Smooth muscle cell (in vitro differentiated cells): ENCODE measurements around the gene NLRP6. TPM values are rescaled to one million over a fixed set of nuclear protein-coding genes. Genes with fewer than 3 reads are reported as not detected.

Experiments used
- DNase-seq: peaks from one replicate; lab custom pipeline; 2025; ENCODE audit not compliant: unreplicated experiment; lab: John Stamatoyannopoulos, UW
- H2AFZ ChIP-seq: fragments of 200-600 bp; sonication (generic); 2 replicates; pipeline ENCODE4 v1.6.0; 2016; ENCODE audit warnings: antibody characterized with exemption, low read depth, mild to moderate bottlenecking
- H3F3A ChIP-seq: fragments of 200-600 bp; sonication (generic); 2 replicates; pipeline ENCODE4 v1.6.0; 2017; ENCODE audit warnings: antibody characterized with exemption, low read depth
- H3K27ac ChIP-seq: fragments of 200-600 bp; sonication (generic); 2 replicates; pipeline ENCODE4 v1.5.1; 2016; ENCODE audit warnings: low read depth, mild to moderate bottlenecking
- H3K27me3 ChIP-seq: fragments of 200-600 bp; sonication (generic); 2 replicates; pipeline ENCODE4 v1.6.1; 2016; ENCODE audit warnings: low read depth, mild to moderate bottlenecking
- H3K36me3 ChIP-seq: fragments of 200-600 bp; sonication (generic); 2 replicates; pipeline ENCODE4 v1.5.1; 2016; ENCODE audit warnings: low read depth
- H3K4me1 ChIP-seq: fragments of 200-600 bp; sonication (generic); 2 replicates; pipeline ENCODE4 v1.5.1; 2016; ENCODE audit warnings: low read depth
- H3K4me2 ChIP-seq: fragments of 200-600 bp; sonication (generic); 2 replicates; pipeline ENCODE4 v1.6.0; 2016; ENCODE audit warnings: mild to moderate bottlenecking
- H3K4me3 ChIP-seq: fragments of 200-600 bp; sonication (generic); 2 replicates; pipeline ENCODE4 v1.5.1; 2016; ENCODE audit warnings: mild to moderate bottlenecking
- H3K79me2 ChIP-seq: fragments of 200-600 bp; sonication (generic); 2 replicates; pipeline ENCODE4 v1.6.0; 2016; ENCODE audit warnings: low read depth, mild to moderate bottlenecking
- H3K9ac ChIP-seq: fragments of 200-600 bp; sonication (generic); 2 replicates; pipeline ENCODE4 v1.6.0; 2016; ENCODE audit warnings: low read depth
- H3K9me3 ChIP-seq: fragments of 200-600 bp; sonication (generic); replicated peaks from 2 replicates; pipeline ENCODE4 v1.5.1; 2016; ENCODE audit warnings: low read depth
- H4K20me1 ChIP-seq: fragments of 200-600 bp; sonication (generic); 2 replicates; pipeline ENCODE4 v1.6.0; 2016; ENCODE audit warnings: low read depth
- CTCF ChIP-seq: fragments of 200-600 bp; sonication (generic); IDR thresholded peaks from 2 replicates; pipeline ENCODE4 v1.5.1; 2017; ENCODE audit warnings: borderline replicate concordance, mild to moderate bottlenecking, antibody characterized with exemption; ENCODE audit not compliant: insufficient read depth, poor library complexity, severe bottlenecking
- WGBS: methylation state at CpG from one replicate; pipeline ENCODE4 v1.1.7; 2016; ENCODE audit warnings: low lambda C conversion rate; 5-methylcytosine and 5-hydroxymethylcytosine counted together
- polyA plus RNA-seq: library from polyadenylated mRNA; unstranded; fragments of >200 nt; fragmentation: Nextera tagmentation; extraction: Ambion mirVana; gene quantifications from 2 replicates; pipeline ENCODE4 v1.2.1, GENCODE V29; 2016
- total RNA-seq: library from RNA; depleted of rRNA; stranded (reverse); fragments of >200 nt; gene quantifications from 2 replicates; pipeline ENCODE4 v1.2.3, GENCODE V29; 2014

The NLRP6 gene
- total and polyA plus RNA-seq, 2 experiments from 2014 or later: not detected

DNA sequence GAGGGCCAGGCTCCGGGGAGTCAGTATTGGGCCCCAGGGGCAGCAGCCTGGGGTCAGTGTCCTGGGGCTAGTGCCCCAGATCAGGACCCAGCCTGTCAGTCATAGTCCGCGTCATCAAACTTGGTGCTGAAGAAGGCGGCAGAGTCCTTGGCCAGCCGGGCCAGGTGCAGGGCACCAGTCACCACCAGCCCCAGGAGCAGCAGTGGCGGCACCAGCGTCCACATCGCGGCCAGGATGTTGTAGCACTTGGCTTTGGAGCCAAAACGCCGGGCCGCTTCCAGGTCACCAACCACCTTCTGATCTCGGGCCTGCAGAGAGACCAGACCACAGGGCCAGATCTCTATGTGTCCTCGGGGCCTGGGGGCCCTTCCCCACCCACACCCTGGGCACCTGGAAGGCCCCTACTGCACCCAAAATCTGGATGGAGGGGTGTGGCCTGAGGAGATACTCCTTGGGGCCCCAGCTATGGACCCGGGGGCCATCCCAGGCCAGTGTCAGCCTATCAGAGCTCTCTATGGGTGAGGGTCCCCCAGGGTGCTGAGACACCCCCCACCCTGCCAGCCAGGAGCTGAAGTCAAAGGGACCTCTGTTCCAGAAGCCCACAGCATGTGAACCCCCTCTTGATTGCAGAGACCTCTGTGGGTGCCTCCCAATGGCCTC, 20.3 kb downstream of the NLRP6 start:
- WGBS: 92% methylated on average over 14 of the region's 15 CpGs
- no peak for DNase-seq

DNA sequence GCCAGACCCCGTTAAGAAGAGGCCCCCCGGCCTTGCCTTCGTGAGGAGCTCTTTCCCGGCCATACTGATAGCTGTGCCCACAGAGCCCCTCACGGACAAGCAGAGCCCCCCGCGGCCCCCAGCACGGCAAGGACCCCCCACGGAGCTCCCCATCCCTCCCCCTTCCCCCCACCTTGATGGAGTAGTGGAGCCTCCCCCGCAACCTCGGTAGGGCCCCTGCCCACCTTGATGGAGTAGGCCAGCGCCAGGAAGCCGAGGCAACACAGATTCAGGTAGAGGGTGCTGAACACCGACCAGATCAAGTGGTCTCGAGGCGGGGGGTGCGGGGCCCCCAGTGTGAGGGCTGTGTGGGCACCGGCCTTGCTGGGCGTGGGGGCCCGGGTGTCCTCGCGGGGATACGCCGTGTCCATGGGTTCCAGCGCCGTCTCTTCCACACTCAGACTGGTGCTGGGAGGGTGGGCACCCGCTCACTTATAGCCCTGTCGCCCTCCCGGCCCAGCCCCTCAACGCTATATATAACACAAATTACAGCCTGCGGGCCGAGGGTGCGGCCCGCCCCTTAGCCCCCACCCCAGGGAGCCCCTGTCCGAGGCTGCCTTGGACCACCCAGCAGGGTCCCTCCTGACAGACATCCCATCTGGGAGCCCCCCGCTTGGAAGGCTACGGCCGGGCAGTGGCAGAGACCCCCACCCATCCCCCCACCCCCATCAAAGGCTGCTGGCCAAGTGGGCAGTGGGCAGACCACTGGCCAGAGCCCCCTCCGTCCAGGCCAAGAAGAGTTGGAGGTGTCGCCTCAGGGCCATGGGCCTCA, 21.1 kb downstream of the NLRP6 start, which contains the start of gene IFITM5:
Gene IFITM5 (minus strand): TSS at position 446 of the 811 bp plus-strand sequence. CDS start 36 bp downstream, at position 410.
- no peaks in the 10 kb centered on the region for H3K79me2 ChIP-seq
- no peak for DNase-seq
- H3K27me3 ChIP-seq: no peaks in the 10 kb centered on the region
- no peak within 1 kb of the TSS for H2AFZ ChIP-seq
- no peak for TF ChIP-seq CTCF
- no peak within 1 kb of the TSS for H3K27ac ChIP-seq
- no peak within 1 kb of the TSS for H3K9ac ChIP-seq
- no peaks in the 10 kb centered on the region for H3K36me3 ChIP-seq
- H3K4me3 ChIP-seq: no peak within 1 kb of the TSS
- no peaks in the 10 kb centered on the region for H4K20me1 ChIP-seq
- H3K9me3 ChIP-seq: no peaks in the 10 kb centered on the region
- 91% methylated on average over 33 of the region's 40 CpGs for WGBS
- no peaks in the 10 kb centered on the region for H3F3A ChIP-seq
- no peak within 1 kb of the TSS for H3K4me2 ChIP-seq
- H3K4me1 ChIP-seq: no peaks in the 10 kb centered on the region

More for the DNA sequence above, 20.3 kb downstream of the NLRP6 start:
- no peak overlapping the region for H3K27ac ChIP-seq
- TF ChIP-seq CTCF: no peak
- no peaks in the 10 kb centered on the region for H3K79me2 ChIP-seq
- no peaks in the 10 kb centered on the region for H4K20me1 ChIP-seq
- no peaks in the 10 kb centered on the region for H3K9me3 ChIP-seq
- H2AFZ ChIP-seq: no peak overlapping the region
- H3K4me3 ChIP-seq: no peak overlapping the region
- no peaks in the 10 kb centered on the region for H3F3A ChIP-seq
- H3K36me3 ChIP-seq: no peaks in the 10 kb centered on the region
- H3K4me2 ChIP-seq: no peak overlapping the region
- H3K4me1 ChIP-seq: no peaks in the 10 kb centered on the region
- H3K9ac ChIP-seq: no peak overlapping the region
- no peaks in the 10 kb centered on the region for H3K27me3 ChIP-seq

DNA sequence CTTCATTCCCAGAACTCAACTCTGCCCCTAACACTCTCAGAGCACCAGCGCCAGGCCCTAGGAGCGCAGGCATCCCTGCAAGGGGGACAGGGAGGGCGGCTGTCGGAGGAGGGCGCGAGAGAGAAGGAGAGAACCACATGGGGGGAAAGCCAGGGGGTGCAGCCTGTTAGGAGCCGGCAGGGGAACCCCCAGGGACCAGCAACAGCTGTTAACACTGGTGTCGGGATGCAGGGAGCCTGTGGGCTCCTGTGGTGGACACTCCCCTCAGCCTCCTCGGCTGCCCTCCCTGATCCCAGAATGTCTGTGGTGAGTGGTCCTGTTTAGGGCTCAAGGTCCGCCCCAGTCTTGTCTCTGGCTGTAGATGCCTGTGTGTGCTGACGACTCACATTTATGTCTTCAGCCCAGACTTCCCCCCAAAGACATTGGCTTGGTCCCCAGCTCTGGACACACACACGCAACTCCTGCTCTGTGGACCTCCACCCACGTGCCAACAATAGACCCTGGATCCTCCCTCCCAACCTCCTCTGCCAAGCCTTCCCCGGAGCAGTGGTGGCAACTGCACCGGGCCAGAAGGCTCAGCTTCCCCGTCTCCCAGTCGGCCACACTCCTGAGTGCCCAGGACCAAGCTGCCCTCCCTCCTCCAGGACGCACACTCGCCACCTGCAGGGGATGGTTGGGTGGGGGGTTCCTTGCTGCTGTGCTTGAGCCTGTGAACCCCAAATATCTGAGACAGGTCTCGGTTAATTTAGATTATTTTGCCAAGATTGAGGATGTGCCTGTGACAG, 21.9 kb downstream of the NLRP6 start:
- TF ChIP-seq CTCF: no peak
- H4K20me1 ChIP-seq: no peaks in the 10 kb centered on the region
- no peaks in the 10 kb centered on the region for H3K36me3 ChIP-seq
- no peak overlapping the region for H3K27ac ChIP-seq
- H3K79me2 ChIP-seq: no peaks in the 10 kb centered on the region
- no peak for DNase-seq
- H3F3A ChIP-seq: no peaks in the 10 kb centered on the region
- peaks cover 2% of the 10 kb centered on the region for H3K4me1 ChIP-seq
- no peak overlapping the region for H3K4me2 ChIP-seq
- H3K9me3 ChIP-seq: no peaks in the 10 kb centered on the region
- no peak overlapping the region for H3K4me3 ChIP-seq
- H2AFZ ChIP-seq: no peak overlapping the region
- H3K27me3 ChIP-seq: no peaks in the 10 kb centered on the region
- WGBS: 65% methylated on average over 20 of the region's 20 CpGs
- H3K9ac ChIP-seq: no peak overlapping the region
